ENCODE results near the gene AUTS2. TPM values are rescaled to one million over a fixed set of nuclear protein-coding genes. Genes with fewer than 3 reads are reported as not detected.

AUTS2 gene
- total RNA-seq, 2 donors from 2014 or later, result 8.6 TPM

DNA sequence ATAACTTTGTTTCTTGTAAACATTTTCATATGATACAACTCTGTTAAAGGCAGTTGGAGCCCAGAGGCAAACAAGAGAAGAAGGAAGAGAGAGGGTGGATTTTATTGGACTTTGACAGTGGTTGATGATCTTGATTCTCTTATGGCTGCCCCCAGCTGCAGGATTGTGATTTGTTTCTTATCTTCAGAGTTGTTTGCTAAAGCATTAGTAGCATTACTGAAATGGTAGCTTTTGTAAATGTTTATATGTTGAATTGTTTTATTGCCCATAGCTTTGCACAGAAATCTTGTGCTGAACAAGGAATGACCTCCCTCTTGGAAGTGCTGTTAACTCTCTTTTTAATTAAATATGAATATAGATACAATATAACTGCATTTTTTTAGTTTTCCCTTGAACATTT is 309.4 kb downstream of the AUTS2 start:
- DNase-seq (ENCODE audit: low spot score), result no peak
- Histone ChIP-seq H3K27me3 (no peaks in the 10 kb centered on the region), H3K4me1 (no peaks in the 10 kb centered on the region), H3K9me3 (peaks cover 0 to 6% of the 10 kb centered on the region in 2 donors), H3K4me3 (no peak overlapping the region), H3K36me3 (no peaks in the 10 kb centered on the region), H3K27ac (no peak overlapping the region)
- TF ChIP-seq, protein P1, sequence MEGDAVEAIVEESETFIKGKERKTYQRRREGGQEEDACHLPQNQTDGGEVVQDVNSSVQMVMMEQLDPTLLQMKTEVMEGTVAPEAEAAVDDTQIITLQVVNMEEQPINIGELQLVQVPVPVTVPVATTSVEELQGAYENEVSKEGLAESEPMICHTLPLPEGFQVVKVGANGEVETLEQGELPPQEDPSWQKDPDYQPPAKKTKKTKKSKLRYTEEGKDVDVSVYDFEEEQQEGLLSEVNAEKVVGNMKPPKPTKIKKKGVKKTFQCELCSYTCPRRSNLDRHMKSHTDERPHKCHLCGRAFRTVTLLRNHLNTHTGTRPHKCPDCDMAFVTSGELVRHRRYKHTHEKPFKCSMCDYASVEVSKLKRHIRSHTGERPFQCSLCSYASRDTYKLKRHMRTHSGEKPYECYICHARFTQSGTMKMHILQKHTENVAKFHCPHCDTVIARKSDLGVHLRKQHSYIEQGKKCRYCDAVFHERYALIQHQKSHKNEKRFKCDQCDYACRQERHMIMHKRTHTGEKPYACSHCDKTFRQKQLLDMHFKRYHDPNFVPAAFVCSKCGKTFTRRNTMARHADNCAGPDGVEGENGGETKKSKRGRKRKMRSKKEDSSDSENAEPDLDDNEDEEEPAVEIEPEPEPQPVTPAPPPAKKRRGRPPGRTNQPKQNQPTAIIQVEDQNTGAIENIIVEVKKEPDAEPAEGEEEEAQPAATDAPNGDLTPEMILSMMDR (IDR thresholded peaks at IDR 0.05), result no peak

DNA sequence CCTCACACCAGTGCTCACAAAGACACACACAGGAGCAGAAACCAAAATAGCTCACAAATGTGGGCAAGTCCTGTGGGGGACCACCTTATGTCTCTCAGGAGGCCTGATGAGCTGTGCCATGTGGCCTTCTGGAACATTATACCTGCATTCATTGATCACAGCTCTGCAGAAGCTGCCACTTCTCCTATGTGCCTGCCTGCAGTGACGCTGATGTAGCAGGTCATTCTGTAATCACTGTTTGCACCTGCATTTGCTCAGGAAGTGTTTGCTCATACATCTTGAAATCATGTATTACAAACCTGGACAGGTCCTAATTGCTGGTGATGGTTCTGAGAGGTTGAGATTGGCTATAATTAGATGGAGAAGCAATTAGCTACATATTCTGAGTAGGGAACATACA is 310.2 kb downstream of the AUTS2 start:
- TF ChIP-seq, protein P1 (IDR thresholded peaks at IDR 0.05), result no peak
- H3K4me3 ChIP-seq, result no peak overlapping the region

DNA sequence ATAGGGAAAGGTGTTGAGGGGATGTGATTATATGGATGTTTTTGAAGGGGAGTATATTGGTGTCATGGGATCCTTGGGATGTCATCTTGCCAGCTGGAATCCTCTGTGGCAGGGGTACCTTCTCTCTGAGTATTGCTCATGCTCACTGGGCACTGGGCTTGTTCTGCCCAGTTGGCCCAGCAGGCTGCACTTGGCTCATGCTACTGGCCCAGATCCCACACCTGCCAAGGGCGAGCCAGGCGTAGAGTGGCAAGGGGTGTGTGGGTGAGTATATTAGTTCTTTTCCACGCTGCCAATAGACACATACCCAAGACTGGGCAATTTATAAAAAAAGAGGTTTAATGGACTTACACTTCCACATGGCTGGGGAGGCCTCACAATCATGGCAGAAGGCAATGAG is 311.9 kb downstream of the AUTS2 start:
- no peak overlapping the region for H3K27ac ChIP-seq
- no peak for DNase-seq (ENCODE audit: low spot score)
- H3K27me3 ChIP-seq, result no peaks in the 10 kb centered on the region
- TF ChIP-seq, protein P1 (IDR thresholded peaks at IDR 0.05), result no peak
- no peak overlapping the region for H3K4me3 ChIP-seq
- peaks cover 0 to 6% of the 10 kb centered on the region in 2 donors for H3K9me3 ChIP-seq
- no peaks in the 10 kb centered on the region for H3K36me3 ChIP-seq
- H3K4me1 ChIP-seq, result no peaks in the 10 kb centered on the region

More for the DNA sequence above, 310.2 kb downstream of the AUTS2 start:
- Histone ChIP-seq H3K27me3 (no peaks in the 10 kb centered on the region), H3K27ac (no peak overlapping the region), H3K36me3 (no peaks in the 10 kb centered on the region), H3K4me1 (no peaks in the 10 kb centered on the region), H3K9me3 (peaks cover 0 to 6% of the 10 kb centered on the region in 2 donors)
- no peak for DNase-seq (ENCODE audit: low spot score)

DNA sequence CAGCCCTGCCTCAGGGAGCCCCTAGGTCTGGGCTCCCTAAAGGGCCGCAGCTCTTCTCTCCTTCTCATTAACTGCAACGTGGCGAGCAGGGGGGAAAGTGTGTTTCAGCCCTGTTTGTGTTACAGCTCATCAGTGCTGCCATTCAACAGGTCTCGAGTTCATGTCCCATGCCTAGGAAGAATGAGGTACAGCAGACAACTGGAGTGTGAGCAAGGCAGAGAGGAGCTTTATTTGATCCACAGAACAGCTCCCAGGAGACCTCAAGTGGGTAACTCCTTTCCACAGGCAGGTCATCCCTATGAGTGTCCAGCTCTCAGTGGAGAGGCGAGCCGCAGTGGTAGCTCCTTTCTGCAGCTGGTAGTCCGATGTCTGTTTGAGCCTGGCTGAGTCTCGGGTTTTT is 313.1 kb downstream of the AUTS2 start:
- H3K27ac ChIP-seq, result no peak overlapping the region
- peaks cover 0 to 6% of the 10 kb centered on the region in 2 donors for H3K9me3 ChIP-seq
- no peaks in the 10 kb centered on the region for H3K27me3 ChIP-seq

DNA sequence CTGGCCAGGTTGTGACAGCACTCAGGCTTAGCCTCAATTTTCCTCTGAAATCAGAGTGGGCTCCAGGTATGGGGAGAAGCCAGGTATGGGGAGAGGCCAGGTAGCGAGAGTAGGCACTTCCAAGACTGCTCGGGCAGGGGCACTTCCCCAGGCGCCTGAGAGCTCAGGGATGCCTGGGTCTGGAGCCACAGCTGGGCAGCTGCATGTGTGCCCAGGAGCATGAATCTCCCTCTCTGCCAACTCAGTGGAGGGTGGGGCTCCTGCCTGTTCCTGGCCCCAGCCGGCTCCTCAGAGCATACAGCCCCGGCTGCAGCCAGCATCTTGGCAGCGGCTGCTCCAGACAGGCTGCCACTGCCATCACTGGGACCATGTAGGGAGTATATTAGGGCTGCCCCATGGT is 313.9 kb downstream of the AUTS2 start:
- H3K4me3 ChIP-seq, result no peak overlapping the region

More for the DNA sequence above, 313.1 kb downstream of the AUTS2 start:
- TF ChIP-seq, protein P1 (IDR thresholded peaks at IDR 0.05), result no peak
- Histone ChIP-seq H3K4me1 (no peaks in the 10 kb centered on the region), H3K36me3 (no peaks in the 10 kb centered on the region), H3K4me3 (no peak overlapping the region)
- no peak for DNase-seq (ENCODE audit: low spot score)

More for the DNA sequence above, 313.9 kb downstream of the AUTS2 start:
- Histone ChIP-seq H3K36me3 (no peaks in the 10 kb centered on the region), H3K27me3 (no peaks in the 10 kb centered on the region), H3K27ac (no peak overlapping the region), H3K4me1 (no peaks in the 10 kb centered on the region), H3K9me3 (peaks cover 0 to 6% of the 10 kb centered on the region in 2 donors)
- TF ChIP-seq, protein P1 (IDR thresholded peaks at IDR 0.05), result no peak
- no peak for DNase-seq (ENCODE audit: low spot score)

Measured in right atrium auricular region (tissue), 2 donors.